K562 (cell line): ENCODE measurements around the gene PPM1F. TPM values are rescaled to one million over a fixed set of nuclear protein-coding genes. Genes with fewer than 3 reads are reported as not detected.

Experiments
- E2F8 ChIP-seq: fragments of 450-650 bp; IDR thresholded peaks from 2 replicates; pipeline ENCODE4 v1.7.1; 2018; ENCODE audit warnings: mild to moderate bottlenecking, low read depth; ENCODE audit not compliant: partially characterized antibody
- HMG20A ChIP-seq: fragments of 450-650 bp; formaldehyde crosslinking; conservative IDR thresholded peaks from 2 replicates; pipeline ENCODE4 v1.4.0; 2020; ENCODE audit warnings: mild to moderate bottlenecking, mixed read lengths
- MBD2 ChIP-seq: sonication (generic); IDR thresholded peaks from 2 replicates; pipeline ENCODE4 v1.6.1; 2016; ENCODE audit warnings: low read depth, borderline replicate concordance
- MXI1 ChIP-seq: IDR thresholded peaks from 2 replicates; pipeline ENCODE4 v1.6.1; 2011; ENCODE audit warnings: low read depth, mild to moderate bottlenecking, improper control_type of control experiment, low read length
- NBN ChIP-seq: fragments of 450-650 bp; IDR thresholded peaks from 2 replicates; pipeline ENCODE4 v1.6.1; 2016; ENCODE audit warnings: low read depth, mild to moderate bottlenecking
- SMAD3 ChIP-seq: fragments of 450-650 bp; formaldehyde crosslinking; conservative IDR thresholded peaks from 2 replicates; pipeline ENCODE4 v1.4.0; 2020; ENCODE audit warnings: mild to moderate bottlenecking
- SRSF9 ChIP-seq: fragments of 200-400 bp; formaldehyde crosslinking; IDR thresholded peaks from 2 replicates; pipeline ENCODE4 v1.6.1; 2017; ENCODE audit warnings: low read depth, low read length, borderline replicate concordance
- TAF9B ChIP-seq: fragments of 450-650 bp; IDR thresholded peaks from 2 replicates; pipeline ENCODE4 v1.6.1; 2018; ENCODE audit warnings: mild to moderate bottlenecking; ENCODE audit not compliant: partially characterized antibody
- TEAD4 ChIP-seq, 2 experiments: sonication (generic) in 1 of 2; formaldehyde crosslinking in 1 of 2; IDR thresholded peaks; 2 replicates each; pipeline versions ENCODE4 v1.6.1 to v1.8.0; 2012 to 2022; ENCODE audit warnings: borderline replicate concordance in 1 of 2, inconsistent platforms in 1 of 2, low read length in 1 of 2, mild to moderate bottlenecking in 1 of 2, missing genetic modification reagents in 1 of 2
- ZNF253 ChIP-seq: fragments of 250-450 bp; sonication (Bioruptor Pico); conservative IDR thresholded peaks from 2 replicates; pipeline ENCODE4 v1.6.1; 2021; ENCODE audit warnings: mild to moderate bottlenecking
- ZNF444 ChIP-seq: fragments of 250-450 bp; sonication (Bioruptor Pico); IDR thresholded peaks from 2 replicates; pipeline ENCODE4 v1.4.0; 2020; ENCODE audit warnings: mild to moderate bottlenecking, moderate library complexity
- ZSCAN32 ChIP-seq: fragments of 450-650 bp; formaldehyde crosslinking; IDR thresholded peaks from 2 replicates; pipeline ENCODE4 v1.4.0; 2020; ENCODE audit warnings: mild to moderate bottlenecking, moderate library complexity
- polyA plus RNA-seq, 8 experiments: library from polyadenylated mRNA; depleted of rRNA in 4 of 8; stranded (reverse) in 5 of 8; unstranded in 3 of 8; fragments of >200 nt; fragmentation: Nextera tagmentation in 2 of 8; fragmentation: Illumina TruSeq in 1 of 8; extraction: Ambion mirVana in 2 of 8; extraction: Trizol in 1 of 8; gene quantifications; 2 replicates each; pipeline versions ENCODE4 v1.2.1 to v1.2.3, GENCODE V29; 2011 to 2014; ENCODE audit warnings: inconsistent platforms in 1 of 8, missing spikeins in 1 of 8
- total RNA-seq, 7 experiments: library from RNA; depleted of rRNA in 6 of 7; stranded (reverse); fragments of >200 nt in 6 of 7; fragmentation: Illumina TruSeq in 2 of 7; extraction: Trizol in 2 of 7; gene quantifications; 2 replicates each; pipeline versions ENCODE4 v1.2.1 to v1.2.3, GENCODE V29; 2011 to 2021; ENCODE audit warnings: low replicate concordance in 1 of 7
- TF ChIP-seq, protein P1 (sequence below): fragments of 150-350 bp; IDR thresholded peaks from 2 replicates; pipeline ENCODE4 v1.6.1; 2014; ENCODE audit warnings: low read depth, mild to moderate bottlenecking, low read length, borderline replicate concordance
- TF ChIP-seq, protein P2 (sequence below): fragments of 250-450 bp; sonication (Bioruptor Pico); IDR thresholded peaks from 2 replicates; pipeline ENCODE4 v1.8.0; 2021; ENCODE audit warnings: moderate library complexity, mild to moderate bottlenecking, inconsistent platforms
- TF ChIP-seq, protein P3 (sequence below): IDR thresholded peaks from 3 replicates; pipeline ENCODE4 v1.6.1; 2011; ENCODE audit warnings: borderline replicate concordance, mild to moderate bottlenecking, moderate library complexity; ENCODE audit not compliant: insufficient read length; ENCODE audit errors: extremely low read depth
- TF ChIP-seq, protein P4 (sequence below): sonication (generic); formaldehyde crosslinking; IDR thresholded peaks from 2 replicates; pipeline ENCODE4 v1.8.1; 2023; ENCODE audit warnings: mild to moderate bottlenecking, missing genetic modification reagents

PPM1F gene
- total and polyA plus RNA-seq, 9 of the 15 experiments (the other 6 are each of a cell fraction or from before 2014, with no cell fraction given): 2.1 to 159 (median 64.0) TPM

DNA sequence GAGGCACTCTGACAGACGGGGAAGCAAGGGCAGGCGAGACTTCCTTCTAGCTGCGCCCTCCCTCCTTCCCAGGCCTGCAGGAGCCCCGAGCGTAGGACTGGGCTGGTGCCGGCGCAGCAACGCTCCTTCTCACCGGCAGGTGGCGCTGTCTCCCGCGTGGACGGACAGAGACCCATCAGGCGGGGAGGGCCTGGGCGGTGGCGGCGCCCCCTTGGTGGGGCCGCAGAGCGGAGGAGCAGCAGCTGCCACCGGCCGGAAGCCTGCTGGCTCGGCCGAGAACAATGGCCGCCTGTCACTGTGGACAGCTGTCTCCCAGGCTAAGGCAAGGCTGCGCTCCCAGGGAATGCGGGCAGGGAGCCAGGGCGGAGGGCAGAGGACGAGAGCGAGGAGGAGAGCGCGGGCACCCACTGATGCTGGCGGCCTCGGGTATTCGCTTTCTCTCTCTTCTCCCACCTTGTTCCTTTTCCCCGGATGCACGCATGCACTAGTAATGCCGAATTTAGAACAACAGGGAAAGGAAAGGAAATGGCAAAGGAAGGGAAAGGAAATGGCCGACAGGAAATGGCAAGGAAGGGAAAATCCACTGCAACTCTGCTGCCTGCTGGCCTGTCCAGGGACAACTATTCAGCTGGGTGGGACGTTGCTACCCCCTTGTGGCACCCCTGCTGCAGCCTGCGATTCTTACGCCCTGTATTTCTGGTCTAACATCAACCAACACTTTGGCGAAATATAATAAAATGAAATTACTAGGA is 14.4 kb downstream of the PPM1F start (continued):
- TF ChIP-seq, protein P1, sequence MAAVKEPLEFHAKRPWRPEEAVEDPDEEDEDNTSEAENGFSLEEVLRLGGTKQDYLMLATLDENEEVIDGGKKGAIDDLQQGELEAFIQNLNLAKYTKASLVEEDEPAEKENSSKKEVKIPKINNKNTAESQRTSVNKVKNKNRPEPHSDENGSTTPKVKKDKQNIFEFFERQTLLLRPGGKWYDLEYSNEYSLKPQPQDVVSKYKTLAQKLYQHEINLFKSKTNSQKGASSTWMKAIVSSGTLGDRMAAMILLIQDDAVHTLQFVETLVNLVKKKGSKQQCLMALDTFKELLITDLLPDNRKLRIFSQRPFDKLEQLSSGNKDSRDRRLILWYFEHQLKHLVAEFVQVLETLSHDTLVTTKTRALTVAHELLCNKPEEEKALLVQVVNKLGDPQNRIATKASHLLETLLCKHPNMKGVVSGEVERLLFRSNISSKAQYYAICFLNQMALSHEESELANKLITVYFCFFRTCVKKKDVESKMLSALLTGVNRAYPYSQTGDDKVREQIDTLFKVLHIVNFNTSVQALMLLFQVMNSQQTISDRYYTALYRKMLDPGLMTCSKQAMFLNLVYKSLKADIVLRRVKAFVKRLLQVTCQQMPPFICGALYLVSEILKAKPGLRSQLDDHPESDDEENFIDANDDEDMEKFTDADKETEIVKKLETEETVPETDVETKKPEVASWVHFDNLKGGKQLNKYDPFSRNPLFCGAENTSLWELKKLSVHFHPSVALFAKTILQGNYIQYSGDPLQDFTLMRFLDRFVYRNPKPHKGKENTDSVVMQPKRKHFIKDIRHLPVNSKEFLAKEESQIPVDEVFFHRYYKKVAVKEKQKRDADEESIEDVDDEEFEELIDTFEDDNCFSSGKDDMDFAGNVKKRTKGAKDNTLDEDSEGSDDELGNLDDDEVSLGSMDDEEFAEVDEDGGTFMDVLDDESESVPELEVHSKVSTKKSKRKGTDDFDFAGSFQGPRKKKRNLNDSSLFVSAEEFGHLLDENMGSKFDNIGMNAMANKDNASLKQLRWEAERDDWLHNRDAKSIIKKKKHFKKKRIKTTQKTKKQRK: peak; percentile 66
- TF ChIP-seq ZNF253 (CRISPR knock-in tag) (no peak), ZSCAN32 (CRISPR knock-in tag) (no peak), MBD2 (no peak), MXI1 (peak; percentile 77), SMAD3 (CRISPR knock-in tag) (no peak), HMG20A (CRISPR knock-in tag) (no peak), ZNF444 (no peak), SRSF9 (no peak), TEAD4 (IDR thresholded peaks at IDR 0.05; ENCODE audit: low read length) (no peak), TEAD4 (CRISPR knock-in tag; IDR thresholded peaks at IDR 0.05; ENCODE audit: borderline replicate concordance) (no peak), TAF9B (no peak), E2F8 (no peak), NBN (no peak)
- TF ChIP-seq, protein P2, sequence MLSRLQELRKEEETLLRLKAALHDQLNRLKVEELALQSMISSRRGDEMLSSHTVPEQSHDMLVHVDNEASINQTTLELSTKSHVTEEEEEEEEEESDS: no peak
- TF ChIP-seq, protein P3, sequence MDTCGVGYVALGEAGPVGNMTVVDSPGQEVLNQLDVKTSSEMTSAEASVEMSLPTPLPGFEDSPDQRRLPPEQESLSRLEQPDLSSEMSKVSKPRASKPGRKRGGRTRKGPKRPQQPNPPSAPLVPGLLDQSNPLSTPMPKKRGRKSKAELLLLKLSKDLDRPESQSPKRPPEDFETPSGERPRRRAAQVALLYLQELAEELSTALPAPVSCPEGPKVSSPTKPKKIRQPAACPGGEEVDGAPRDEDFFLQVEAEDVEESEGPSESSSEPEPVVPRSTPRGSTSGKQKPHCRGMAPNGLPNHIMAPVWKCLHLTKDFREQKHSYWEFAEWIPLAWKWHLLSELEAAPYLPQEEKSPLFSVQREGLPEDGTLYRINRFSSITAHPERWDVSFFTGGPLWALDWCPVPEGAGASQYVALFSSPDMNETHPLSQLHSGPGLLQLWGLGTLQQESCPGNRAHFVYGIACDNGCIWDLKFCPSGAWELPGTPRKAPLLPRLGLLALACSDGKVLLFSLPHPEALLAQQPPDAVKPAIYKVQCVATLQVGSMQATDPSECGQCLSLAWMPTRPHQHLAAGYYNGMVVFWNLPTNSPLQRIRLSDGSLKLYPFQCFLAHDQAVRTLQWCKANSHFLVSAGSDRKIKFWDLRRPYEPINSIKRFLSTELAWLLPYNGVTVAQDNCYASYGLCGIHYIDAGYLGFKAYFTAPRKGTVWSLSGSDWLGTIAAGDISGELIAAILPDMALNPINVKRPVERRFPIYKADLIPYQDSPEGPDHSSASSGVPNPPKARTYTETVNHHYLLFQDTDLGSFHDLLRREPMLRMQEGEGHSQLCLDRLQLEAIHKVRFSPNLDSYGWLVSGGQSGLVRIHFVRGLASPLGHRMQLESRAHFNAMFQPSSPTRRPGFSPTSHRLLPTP: no peak
- TF ChIP-seq, protein P4, sequence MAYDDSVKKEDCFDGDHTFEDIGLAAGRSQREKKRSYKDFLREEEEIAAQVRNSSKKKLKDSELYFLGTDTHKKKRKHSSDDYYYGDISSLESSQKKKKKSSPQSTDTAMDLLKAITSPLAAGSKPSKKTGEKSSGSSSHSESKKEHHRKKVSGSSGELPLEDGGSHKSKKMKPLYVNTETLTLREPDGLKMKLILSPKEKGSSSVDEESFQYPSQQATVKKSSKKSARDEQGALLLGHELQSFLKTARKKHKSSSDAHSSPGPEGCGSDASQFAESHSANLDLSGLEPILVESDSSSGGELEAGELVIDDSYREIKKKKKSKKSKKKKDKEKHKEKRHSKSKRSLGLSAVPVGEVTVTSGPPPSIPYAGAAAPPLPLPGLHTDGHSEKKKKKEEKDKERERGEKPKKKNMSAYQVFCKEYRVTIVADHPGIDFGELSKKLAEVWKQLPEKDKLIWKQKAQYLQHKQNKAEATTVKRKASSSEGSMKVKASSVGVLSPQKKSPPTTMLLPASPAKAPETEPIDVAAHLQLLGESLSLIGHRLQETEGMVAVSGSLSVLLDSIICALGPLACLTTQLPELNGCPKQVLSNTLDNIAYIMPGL: peak; percentile 100
